ENCODE results near the gene FAM47B. TPM values are rescaled to one million over a fixed set of nuclear protein-coding genes. Genes with fewer than 3 reads are reported as not detected.
A peak's percentile ranks its signal among the peaks of the same experiment; 100 is the strongest.

Gene FAM47B
- total RNA-seq, 4 donors from 2014 or later, result not detected

- 93 to 95% methylated on average over 11 to 24 of the region's 24 CpGs for WGBS, 2 donors
- intact Hi-C loops (cut with DNase I; ENCODE audit: low total_unique reads), result no loop called here
- H3K4me3 ChIP-seq (ENCODE audit: low read depth, poor library complexity, severe bottlenecking), result no peak overlapping the region
- no peak for DNase-seq (ENCODE audit: low spot score in 2 of 2)
- no peak for TF ChIP-seq CTCF (IDR thresholded peaks at IDR 0.05)
- TF ChIP-seq POLR2A (IDR thresholded peaks at IDR 0.05), result no peak
Observed at GRCh38 chrX:34943235-34943634, 639 bp downstream of the FAM47B start.

DNA sequence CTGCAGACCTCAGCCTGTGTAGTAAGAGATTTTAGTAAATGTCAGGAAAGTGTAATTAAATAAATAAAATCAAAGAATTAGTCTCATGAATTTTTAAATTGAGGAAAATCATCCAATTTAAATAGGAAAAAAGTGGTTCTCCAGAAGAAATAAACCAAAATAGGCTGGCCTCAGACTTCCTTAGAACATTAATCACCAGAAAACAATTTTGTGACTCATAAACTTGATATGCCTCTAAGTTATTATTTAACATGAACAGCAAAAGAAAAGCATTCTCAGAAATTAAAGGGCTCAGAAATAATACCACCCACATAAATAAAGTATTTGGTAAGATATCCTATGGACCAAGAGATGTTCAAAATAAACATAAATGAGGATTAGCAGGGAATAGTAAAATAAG is 14.3 kb downstream of the FAM47B start:
- DNase-seq (ENCODE audit: low spot score in 2 of 2), result no peak
- TF ChIP-seq POLR2A (IDR thresholded peaks at IDR 0.05) (no peak), CTCF (IDR thresholded peaks at IDR 0.05) (no peak)
- no peak overlapping the region for H3K4me3 ChIP-seq (ENCODE audit: low read depth, poor library complexity, severe bottlenecking)
- intact Hi-C loops (cut with DNase I; ENCODE audit: low total_unique reads), result no loop called here

GRCh38 chrX:34961662-34962061 is 19.1 kb downstream of the FAM47B start:
- no peak for TF ChIP-seq POLR2A (IDR thresholded peaks at IDR 0.05)
- TF ChIP-seq CTCF (IDR thresholded peaks at IDR 0.05), result no peak
- DNase-seq (ENCODE audit: low spot score in 2 of 2), result no peak
- no peak overlapping the region for H3K4me3 ChIP-seq (ENCODE audit: low read depth, poor library complexity, severe bottlenecking)
- intact Hi-C loops (cut with DNase I; ENCODE audit: low total_unique reads), result no loop called here

DNA sequence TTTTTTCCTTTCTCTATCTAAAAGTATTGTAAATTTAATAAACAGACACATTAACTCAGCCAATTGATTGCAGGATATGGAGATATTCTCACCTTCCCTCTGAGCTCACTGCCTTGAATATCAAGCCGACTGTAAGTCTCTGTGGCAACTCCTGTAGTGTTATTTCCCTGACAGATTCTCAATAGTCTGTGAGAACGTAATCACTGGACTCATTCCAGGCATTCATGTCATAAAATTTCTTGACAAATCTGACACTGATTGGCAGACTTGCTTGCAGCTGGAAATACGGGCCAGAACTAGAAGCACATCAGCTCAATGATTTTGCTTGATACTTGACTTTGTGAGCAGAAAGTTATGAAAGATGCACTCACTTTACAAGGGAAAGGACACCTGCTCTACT is 29.6 kb downstream of the FAM47B start:
- DNase-seq (ENCODE audit: low spot score in 2 of 2), result no peak
- H3K4me3 ChIP-seq (ENCODE audit: low read depth, poor library complexity, severe bottlenecking), result no peak overlapping the region
- TF ChIP-seq POLR2A (IDR thresholded peaks at IDR 0.05) (no peak), CTCF (IDR thresholded peaks at IDR 0.05) (no peak)
- intact Hi-C loops (cut with DNase I; ENCODE audit: low total_unique reads), result no loop called here
- WGBS, 2 donors, result 20 to 37% methylated on average over 3 of the region's 3 CpGs

- peak in 1 of 2 donors; percentile 75 for DNase-seq (ENCODE audit: low spot score in 2 of 2)
- intact Hi-C loops (cut with DNase I; ENCODE audit: low total_unique reads), result no loop called here
- H3K4me3 ChIP-seq (ENCODE audit: low read depth, poor library complexity, severe bottlenecking), result no peak overlapping the region
- WGBS, 2 donors, result 83% methylated on average over 3 of the region's 3 CpGs; no CpG with 5 or more reads in 1 of the 2 donors
- TF ChIP-seq CTCF (IDR thresholded peaks at IDR 0.05) (no peak), POLR2A (IDR thresholded peaks at IDR 0.05) (no peak)
Observed at GRCh38 chrX:34978171-34978570, 35.6 kb downstream of the FAM47B start.

- WGBS, 2 donors, result 84 to 94% methylated on average over 1 of the region's 1 CpG
- intact Hi-C loops (cut with DNase I; ENCODE audit: low total_unique reads), result no loop called here
- no peak overlapping the region for H3K4me3 ChIP-seq (ENCODE audit: low read depth, poor library complexity, severe bottlenecking)
- no peak for TF ChIP-seq CTCF (IDR thresholded peaks at IDR 0.05)
- no peak for TF ChIP-seq POLR2A (IDR thresholded peaks at IDR 0.05)
- DNase-seq (ENCODE audit: low spot score in 2 of 2), result no peak
Observed at GRCh38 chrX:34987646-34988045, 45.0 kb downstream of the FAM47B start.

All from lower leg skin (tissue), 4 donors.